Body of pancreas (tissue), 4 donors: Measurements from ENCODE around the gene RPTOR.

ENCODE experiments used
- CTCF ChIP-seq, 7 experiments: fragments of 450-650 bp in 4 of 7; fragments of 200-600 bp in 3 of 7; sonication (generic) in 3 of 7; IDR thresholded peaks; one replicate each; pipeline ENCODE4 v1.5.1; 2016 to 2019; ENCODE audit warnings: antibody characterized with exemption in 7 of 7
- POLR2A ChIP-seq, 3 donors: fragments of 450-650 bp; IDR thresholded peaks; one replicate each; pipeline ENCODE4 v1.6.1; 2016; ENCODE audit warnings: antibody characterized with exemption in 3 of 3, mild to moderate bottlenecking in 2 of 3

GRCh38 chr17:80774643-80775281 is 230.1 kb downstream of the RPTOR start:
- TF ChIP-seq CTCF (IDR thresholded peaks at IDR 0.05) (no peak), POLR2A (IDR thresholded peaks at IDR 0.05) (no peak)
